Measurements from ENCODE around the gene KIF6. TPM values are rescaled to one million over a fixed set of nuclear protein-coding genes. Genes with fewer than 3 reads are reported as not detected.

KIF6 gene
- total RNA-seq, 1 donor from 2014 or later, result 1.4 TPM

DNA sequence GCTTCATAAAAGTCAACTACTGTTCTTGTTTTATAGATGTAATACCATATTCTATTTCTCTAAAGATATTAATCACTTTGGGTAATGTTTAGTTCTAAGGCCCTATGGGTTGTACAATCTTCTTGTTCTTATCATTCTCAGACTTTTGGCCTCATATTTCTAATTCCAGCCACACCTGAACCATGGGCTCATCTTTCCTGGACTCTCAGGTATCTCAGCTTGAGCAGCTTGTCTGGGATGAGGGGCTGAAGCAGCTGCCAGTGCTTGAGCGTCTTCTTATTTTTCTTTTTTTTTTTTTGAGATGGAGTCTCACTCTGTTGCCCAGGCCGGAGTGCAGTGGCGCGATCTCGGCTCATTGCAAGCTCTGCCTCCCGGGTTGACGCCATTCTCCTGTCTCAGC is 150.2 kb downstream of the KIF6 start:
- no peaks in the 10 kb centered on the region for H3K4me1 Mint-ChIP-seq
- peaks cover 4% of the 10 kb centered on the region for H3K27me3 Mint-ChIP-seq (ENCODE audit: low read depth)
- H3K36me3 Mint-ChIP-seq, result no peaks in the 10 kb centered on the region
- H3K4me3 Mint-ChIP-seq, result no peak overlapping the region
- no peak for TF ChIP-seq CTCF (IDR thresholded peaks at IDR 0.05; ENCODE audit: unreplicated experiment)
- H3K27ac Mint-ChIP-seq, result no peak overlapping the region
- DNase-seq (ENCODE audit: low spot score in 2 of 2, unreplicated experiment in 2 of 2), result no peak
- peaks cover 13% of the 10 kb centered on the region for H3K9me3 Mint-ChIP-seq

DNA sequence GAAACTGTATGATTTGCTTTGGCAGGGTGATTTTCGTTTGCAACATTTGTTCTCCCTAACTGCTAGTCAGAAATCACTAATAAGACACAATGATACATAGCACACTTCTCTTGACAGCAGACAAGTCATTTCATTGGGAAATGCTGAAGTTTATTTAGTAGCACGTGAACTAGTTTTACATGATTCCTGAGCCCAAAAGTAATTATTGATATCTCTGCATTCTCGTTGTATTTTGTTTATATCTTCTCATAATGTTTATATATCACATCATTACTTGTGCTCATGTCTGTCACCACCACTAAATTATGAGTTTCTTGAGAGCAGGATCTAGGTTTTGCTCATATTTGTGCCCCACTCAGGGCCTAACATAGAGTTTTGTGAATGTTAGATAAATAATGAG is 151.7 kb downstream of the KIF6 start:
- Mint-ChIP-seq H3K4me1 (no peaks in the 10 kb centered on the region), H3K36me3 (no peaks in the 10 kb centered on the region), H3K27ac (no peak overlapping the region), H3K9me3 (peaks cover 8% of the 10 kb centered on the region), H3K27me3 (ENCODE audit: low read depth) (peaks cover 4% of the 10 kb centered on the region), H3K4me3 (no peak overlapping the region)
- no peak for DNase-seq (ENCODE audit: low spot score in 2 of 2, unreplicated experiment in 2 of 2)
- TF ChIP-seq CTCF (IDR thresholded peaks at IDR 0.05; ENCODE audit: unreplicated experiment), result no peak

- no peak overlapping the region for H3K27ac Mint-ChIP-seq
- DNase-seq (ENCODE audit: low spot score in 2 of 2, unreplicated experiment in 2 of 2), result no peak
- H3K9me3 Mint-ChIP-seq, result peaks cover 8% of the 10 kb centered on the region
- H3K27me3 Mint-ChIP-seq (ENCODE audit: low read depth), result peaks cover 4% of the 10 kb centered on the region
- H3K4me3 Mint-ChIP-seq, result no peak overlapping the region
- H3K36me3 Mint-ChIP-seq, result no peaks in the 10 kb centered on the region
- no peaks in the 10 kb centered on the region for H3K4me1 Mint-ChIP-seq
- TF ChIP-seq CTCF (IDR thresholded peaks at IDR 0.05; ENCODE audit: unreplicated experiment), result no peak
These were observed 152.4 kb downstream of the KIF6 start for GRCh38 chr6:39572661-39573340.

- no peak for TF ChIP-seq CTCF (IDR thresholded peaks at IDR 0.05; ENCODE audit: unreplicated experiment)
- DNase-seq (ENCODE audit: low spot score in 2 of 2, unreplicated experiment in 2 of 2), result no peak
- Mint-ChIP-seq H3K27ac (no peak overlapping the region), H3K27me3 (ENCODE audit: low read depth) (peaks cover 4% of the 10 kb centered on the region), H3K36me3 (no peaks in the 10 kb centered on the region), H3K9me3 (peaks cover 4% of the 10 kb centered on the region), H3K4me3 (no peak overlapping the region), H3K4me1 (peaks cover 3% of the 10 kb centered on the region)
These were observed 156.3 kb downstream of the KIF6 start for GRCh38 chr6:39568896-39569295.

DNA sequence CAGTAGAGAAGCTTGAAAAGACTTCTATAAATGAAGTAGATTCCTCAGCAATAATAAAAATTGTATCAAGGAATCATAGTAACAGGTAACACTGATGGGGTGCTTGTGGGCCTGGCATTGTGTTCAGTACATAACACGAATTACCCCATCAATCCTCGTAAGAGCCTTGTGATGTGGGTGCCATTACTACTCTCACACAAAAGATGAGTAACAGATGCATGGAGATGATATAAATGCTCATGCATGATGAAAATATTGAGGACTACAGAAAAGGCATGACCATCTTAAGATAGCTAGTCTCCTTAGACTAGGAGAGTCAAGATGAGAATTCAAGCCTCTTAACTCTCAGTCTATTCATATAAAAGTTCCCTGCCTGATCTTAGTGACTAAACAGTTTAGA is 158.1 kb downstream of the KIF6 start:
- H3K4me1 Mint-ChIP-seq, result peaks cover 3% of the 10 kb centered on the region

More for the DNA sequence above, 158.1 kb downstream of the KIF6 start:
- no peaks in the 10 kb centered on the region for H3K36me3 Mint-ChIP-seq
- no peak overlapping the region for H3K27ac Mint-ChIP-seq
- peaks cover 4% of the 10 kb centered on the region for H3K27me3 Mint-ChIP-seq (ENCODE audit: low read depth)
- H3K9me3 Mint-ChIP-seq, result peaks cover 4% of the 10 kb centered on the region
- DNase-seq (ENCODE audit: low spot score in 2 of 2, unreplicated experiment in 2 of 2), result no peak
- no peak overlapping the region for H3K4me3 Mint-ChIP-seq
- no peak for TF ChIP-seq CTCF (IDR thresholded peaks at IDR 0.05; ENCODE audit: unreplicated experiment)
